ENCODE results near the gene PDZK1.

DNA sequence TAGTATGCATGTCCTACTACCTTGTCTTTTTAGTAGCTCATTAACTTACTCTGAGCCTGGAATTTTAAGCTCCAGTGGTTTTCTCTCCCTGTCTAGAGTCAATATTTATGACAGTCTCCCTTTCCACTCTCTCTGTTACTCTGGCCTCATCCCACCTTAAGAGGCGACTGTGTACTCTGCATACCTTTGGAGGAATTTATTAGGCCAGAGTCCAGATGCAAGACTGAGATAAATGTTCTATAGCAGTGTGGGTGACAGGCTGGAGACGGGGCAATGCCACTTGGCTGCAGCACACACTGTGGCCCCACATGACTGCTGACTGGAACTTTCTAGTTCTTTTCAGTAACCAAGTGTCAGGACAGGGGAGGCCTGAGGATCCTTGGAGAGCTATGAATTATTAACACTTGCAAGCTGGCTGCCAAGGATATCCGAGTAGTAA, 4.1 kb upstream of the PDZK1 start:
- TF ChIP-seq POLR2A (IDR thresholded peaks at IDR 0.05; ENCODE audit: extremely low read depth, insufficient read length) (no peak), CTCF (IDR thresholded peaks at IDR 0.05; ENCODE audit: low read depth, low read length) (no peak)

Data from NB4 (cell line).